Fibroblast of the conjunctiva (primary cell): Measurements from ENCODE around the gene DLG2.

Source experiments
- DNase-seq: peaks from one replicate; pipeline ENCODE4 v3.0.0-alpha.2; 2010; ENCODE audit warnings: low read depth

Gene DLG2

GRCh38 chr11:84255483-84255882 is 1371.7 kb downstream of the DLG2 start:
- no peak for DNase-seq

DNA sequence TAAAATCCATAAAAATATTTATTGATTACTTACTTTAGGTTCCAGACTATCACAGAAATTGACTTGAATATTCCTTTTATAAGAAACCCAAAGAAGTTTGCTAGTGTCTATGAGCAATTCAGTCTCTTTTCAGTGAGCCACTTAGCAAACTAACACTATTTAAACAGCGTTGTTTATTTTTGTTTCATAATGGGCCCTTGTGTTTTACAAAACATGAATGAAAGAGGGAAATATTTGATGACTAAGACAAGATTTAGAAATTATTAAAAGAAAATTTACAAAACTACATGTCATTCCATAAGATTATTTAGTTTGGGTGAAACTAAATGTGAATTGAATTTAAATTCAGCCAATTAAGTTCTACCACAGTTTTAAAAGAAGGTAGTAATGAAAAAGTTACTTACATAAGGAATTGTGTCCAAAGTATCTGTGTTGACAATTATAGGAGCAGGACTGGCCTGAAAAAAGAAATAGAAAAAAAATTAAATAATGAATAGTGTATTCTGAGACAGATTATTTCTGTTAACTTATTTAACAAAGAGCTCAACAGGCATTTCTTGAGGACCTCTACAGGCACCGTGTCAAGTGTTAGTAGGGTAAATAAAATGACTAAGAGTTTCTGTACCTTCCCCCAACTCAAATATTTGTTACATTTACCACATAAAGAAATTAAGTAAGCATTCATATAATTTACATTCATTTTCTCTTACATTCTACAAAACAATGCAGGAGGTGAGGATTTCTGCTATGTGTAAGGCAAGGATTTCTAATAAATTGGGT is 1376.1 kb downstream of the DLG2 start:
- no peak for DNase-seq

- DNase-seq, result no peak
Observed at GRCh38 chr11:84249344-84250135, 1377.6 kb downstream of the DLG2 start.

GRCh38 chr11:84247926-84248325 is 1379.2 kb downstream of the DLG2 start:
- DNase-seq, result no peak

GRCh38 chr11:84247129-84247528 is 1380.0 kb downstream of the DLG2 start:
- no peak for DNase-seq

- DNase-seq, result no peak
Observed at GRCh38 chr11:84243629-84244263, 1383.4 kb downstream of the DLG2 start.

DNA sequence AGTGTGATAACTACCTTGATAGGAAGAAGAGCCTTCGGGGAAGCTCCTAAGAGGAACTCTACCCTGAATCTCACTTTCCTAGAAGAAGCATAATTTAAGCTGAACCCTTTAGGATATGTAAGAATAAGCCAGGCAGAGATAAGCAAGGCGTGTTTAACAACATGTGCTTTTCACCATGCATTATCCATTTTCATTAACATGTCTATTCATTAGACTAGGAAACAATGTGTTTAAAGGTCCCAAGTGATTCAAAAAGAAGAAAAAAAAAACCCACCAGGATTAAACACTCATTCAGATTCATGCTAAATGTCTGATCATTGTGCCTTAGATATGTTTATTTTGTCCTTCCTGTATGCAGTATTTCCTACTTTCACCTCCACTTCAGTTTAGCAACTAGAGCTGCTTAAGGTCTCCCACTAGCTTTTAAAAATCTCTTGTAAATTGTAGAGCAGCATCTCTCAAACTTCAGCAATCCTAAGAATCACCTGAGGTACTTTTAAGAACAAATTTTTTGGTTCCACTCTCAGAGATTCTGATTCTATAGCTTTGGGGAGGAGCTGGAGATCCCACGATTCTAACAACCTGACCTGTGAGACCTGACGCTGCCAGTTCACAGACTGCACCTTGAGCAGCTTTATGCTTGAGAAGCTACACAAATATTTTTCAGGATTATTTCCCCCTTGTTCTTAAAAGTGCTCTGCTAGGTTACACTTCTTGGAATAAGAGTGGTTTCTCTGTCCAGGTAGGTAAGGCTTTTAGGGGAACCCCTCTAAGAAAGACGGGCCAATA is 1385.6 kb downstream of the DLG2 start:
- no peak for DNase-seq

GRCh38 chr11:84240847-84241246 is 1386.3 kb downstream of the DLG2 start:
- DNase-seq, result no peak

- DNase-seq, result no peak
Observed at GRCh38 chr11:84236436-84236835, 1390.7 kb downstream of the DLG2 start.

DNA sequence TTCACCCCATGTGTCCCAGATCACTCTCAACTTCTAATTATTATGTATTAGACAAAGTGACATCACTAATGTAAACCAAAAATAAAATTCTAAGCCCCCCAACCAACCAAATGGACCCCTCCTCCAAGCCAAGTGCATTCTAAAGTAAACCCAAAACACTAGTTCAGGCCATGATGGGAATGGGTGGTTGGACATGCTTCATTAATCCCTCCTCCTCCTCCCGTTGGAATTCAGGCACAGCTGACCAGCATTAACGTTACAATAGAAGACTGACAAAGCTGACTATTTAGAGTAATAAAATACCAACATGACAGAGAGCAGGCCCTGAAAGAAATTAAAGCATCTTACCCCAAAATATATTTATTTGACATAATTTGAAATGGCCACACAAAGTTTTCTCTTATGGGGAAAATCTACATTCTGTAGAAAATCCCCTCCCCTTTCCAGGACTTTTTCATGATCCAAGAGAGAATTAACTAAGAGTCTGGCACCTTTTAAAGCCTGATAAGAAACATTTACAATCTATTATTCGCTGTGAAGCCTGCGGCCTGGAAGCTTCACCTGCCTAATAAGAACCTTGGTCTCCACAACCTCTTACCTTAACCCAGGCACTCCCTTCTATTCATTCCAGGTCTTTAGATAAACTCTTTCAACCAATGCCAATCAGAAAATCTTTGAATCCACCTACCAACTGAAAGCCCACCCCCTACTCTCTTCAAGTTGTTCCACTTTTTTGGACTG is 1392.5 kb downstream of the DLG2 start:
- no peak for DNase-seq

- DNase-seq, result no peak
Observed at GRCh38 chr11:84234011-84234410, 1393.1 kb downstream of the DLG2 start.

DNA sequence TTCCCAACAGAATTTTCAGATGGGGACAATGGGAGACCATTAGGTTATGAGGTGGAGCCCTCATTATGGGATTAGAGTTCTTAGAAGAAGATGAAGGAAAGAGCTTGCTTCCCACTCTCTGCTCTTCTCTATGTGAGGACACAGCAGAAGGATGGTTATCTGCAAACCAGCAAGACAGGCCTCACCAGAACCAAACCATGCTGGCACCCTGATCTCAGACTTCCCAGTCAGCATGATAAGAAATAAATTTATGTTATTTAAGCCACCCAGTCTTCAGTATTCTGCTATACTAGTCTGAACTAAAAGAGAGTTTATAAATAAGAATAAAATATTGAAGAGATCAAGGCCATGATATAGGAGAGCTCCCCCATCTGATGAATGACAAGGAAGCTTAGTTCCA is 1394.6 kb downstream of the DLG2 start:
- DNase-seq, result no peak

GRCh38 chr11:84230402-84230801 is 1396.7 kb downstream of the DLG2 start:
- no peak for DNase-seq

- no peak for DNase-seq
Observed at GRCh38 chr11:84227970-84228665, 1399.0 kb downstream of the DLG2 start.

- no peak for DNase-seq
Observed at GRCh38 chr11:84224042-84224441, 1403.1 kb downstream of the DLG2 start.

DNA sequence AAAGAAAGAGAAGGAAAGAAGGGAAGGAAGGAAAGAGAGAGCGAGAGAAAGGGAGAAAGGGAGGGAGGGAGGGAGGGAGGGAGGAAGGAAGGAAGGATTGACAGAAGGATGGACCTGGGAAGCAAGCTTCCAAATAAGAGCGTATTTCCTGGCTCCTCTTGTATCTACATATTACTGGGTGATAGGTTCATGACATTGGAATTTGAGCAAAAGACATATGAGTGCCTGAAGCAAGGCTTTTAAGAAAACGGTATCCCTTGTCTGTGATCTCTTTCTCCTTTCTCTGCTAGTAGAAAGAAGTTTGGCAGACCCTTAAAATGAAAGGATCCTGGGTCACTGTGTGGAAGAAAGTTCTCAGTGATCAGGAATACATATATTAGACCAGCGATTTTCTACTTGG is 1408.8 kb downstream of the DLG2 start:
- DNase-seq, result no peak

DNA sequence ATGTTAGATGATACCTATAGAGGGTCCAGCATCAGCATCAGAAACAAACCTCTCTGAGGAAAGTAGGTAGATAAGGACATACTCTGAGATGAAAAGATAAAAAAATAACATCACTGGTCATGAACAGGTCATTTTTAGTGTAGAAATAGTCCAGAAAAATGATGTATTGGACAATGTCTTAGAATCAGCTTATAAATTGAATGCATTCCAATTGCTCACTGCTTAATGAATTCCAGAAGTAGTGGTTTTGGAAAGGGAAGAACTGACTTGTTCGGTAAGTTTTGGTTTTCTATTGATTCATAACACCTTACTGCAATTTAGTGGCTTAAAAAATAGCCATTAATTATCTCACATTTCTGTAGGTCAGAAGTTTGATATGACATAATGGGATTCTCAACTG is 1411.5 kb downstream of the DLG2 start:
- no peak for DNase-seq

DNA sequence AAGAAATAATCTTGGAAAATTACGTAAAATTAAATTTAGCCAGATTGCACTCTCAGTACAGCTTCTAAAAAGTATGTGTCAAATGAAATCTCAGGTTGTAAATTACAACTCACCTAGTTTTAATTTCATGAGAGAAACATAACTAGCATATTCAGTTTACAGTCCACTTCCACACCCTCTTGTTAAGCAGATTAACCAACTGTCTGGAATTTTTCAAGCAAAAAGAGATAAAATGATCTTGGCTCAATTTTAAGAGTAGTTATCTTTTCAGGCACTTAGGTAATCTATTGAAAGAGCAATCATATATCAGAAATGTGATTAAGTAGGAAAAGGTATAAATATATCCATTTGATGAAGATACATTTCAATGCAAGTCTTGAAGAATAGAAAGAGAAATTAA is 1412.6 kb downstream of the DLG2 start:
- no peak for DNase-seq

GRCh38 chr11:84212468-84213390 is 1414.4 kb downstream of the DLG2 start:
- no peak for DNase-seq

DNA sequence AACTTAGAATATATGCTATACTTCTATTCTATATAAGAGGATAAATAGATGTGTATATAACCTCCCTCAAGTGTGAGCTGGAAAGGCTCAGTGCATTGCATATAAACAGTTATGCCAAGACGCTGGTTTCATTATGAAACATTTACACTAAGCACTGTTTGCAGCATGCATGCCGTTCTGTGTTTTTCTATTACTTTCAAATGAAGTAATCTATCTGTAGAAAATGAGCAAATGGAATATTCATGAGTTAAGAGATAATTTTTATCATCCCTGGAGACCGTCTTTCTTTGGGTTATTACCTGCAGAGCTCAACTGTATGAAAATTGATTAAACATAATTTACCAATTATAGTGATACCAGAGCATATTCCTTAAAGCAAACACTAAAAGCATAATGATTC is 1415.2 kb downstream of the DLG2 start:
- no peak for DNase-seq
